ENCODE results near the gene DHX57.

- TF ChIP-seq POLR2A (IDR thresholded peaks at IDR 0.05) (no peak), CTCF (IDR thresholded peaks at IDR 0.05) (no peak)
Measured at GRCh38 chr2:38876407-38876806, 673 bp upstream of the DHX57 start.
